ACC112 (cell line): ENCODE data around the gene YIF1A.
A peak's percentile ranks its signal among the peaks of the same experiment; 100 is the strongest.
"Not testable (repeated sequence)": the region's sequence is repeated elsewhere in the genome, so short reads cannot be mapped to it uniquely, and the experiment has no call there.

Experiments used
- H2AFZ ChIP-seq: fragments of 200-600 bp; sonication (generic); one replicate; pipeline ENCODE4 v1.6.0; 2017; ENCODE audit warnings: antibody characterized with exemption, low read length; ENCODE audit not compliant: unreplicated experiment
- H3K27ac ChIP-seq: fragments of 200-600 bp; sonication (generic); 2 replicates; pipeline ENCODE4 v1.5.1; 2014; ENCODE audit warnings: low read depth, mild to moderate bottlenecking, antibody characterized with exemption, low read length, moderate library complexity
- H3K27me3 ChIP-seq: fragments of 200-600 bp; sonication (generic); 2 replicates; pipeline ENCODE4 v1.6.1; 2014; ENCODE audit warnings: mild to moderate bottlenecking, antibody characterized with exemption, low read length, moderate library complexity, mixed read lengths; ENCODE audit not compliant: insufficient read depth
- H3K36me3 ChIP-seq: fragments of 200-600 bp; sonication (generic); 2 replicates; pipeline ENCODE4 v1.6.1; 2016; ENCODE audit warnings: mild to moderate bottlenecking, antibody characterized with exemption, low read length, moderate library complexity, mixed read lengths; ENCODE audit not compliant: insufficient read depth
- H3K4me1 ChIP-seq: fragments of 200-600 bp; sonication (generic); one replicate; pipeline ENCODE4 v1.6.1; 2016; ENCODE audit warnings: low read length, mixed read lengths; ENCODE audit not compliant: insufficient read depth, unreplicated experiment, control insufficient read depth
- H3K4me3 ChIP-seq: fragments of 200-600 bp; sonication (generic); 2 replicates; pipeline ENCODE4 v1.5.1; 2014; ENCODE audit warnings: mild to moderate bottlenecking, low read depth, low read length
- H3K79me2 ChIP-seq: fragments of 200-600 bp; sonication (generic); one replicate; pipeline ENCODE4 v1.6.0; 2016; ENCODE audit warnings: low read length; ENCODE audit not compliant: control insufficient read depth, unreplicated experiment, insufficient read depth

Gene YIF1A

GRCh38 chr11:66323684-66324083 is 34.7 kb upstream of the YIF1A start:
- Histone ChIP-seq H3K27ac (no peak overlapping the region), H3K4me1 (peaks cover 71% of the 10 kb centered on the region), H3K79me2 (no peaks in the 10 kb centered on the region), H3K27me3 (no peaks in the 10 kb centered on the region), H3K4me3 (no peak overlapping the region), H3K36me3 (no peaks in the 10 kb centered on the region), H2AFZ (no peak overlapping the region)

DNA sequence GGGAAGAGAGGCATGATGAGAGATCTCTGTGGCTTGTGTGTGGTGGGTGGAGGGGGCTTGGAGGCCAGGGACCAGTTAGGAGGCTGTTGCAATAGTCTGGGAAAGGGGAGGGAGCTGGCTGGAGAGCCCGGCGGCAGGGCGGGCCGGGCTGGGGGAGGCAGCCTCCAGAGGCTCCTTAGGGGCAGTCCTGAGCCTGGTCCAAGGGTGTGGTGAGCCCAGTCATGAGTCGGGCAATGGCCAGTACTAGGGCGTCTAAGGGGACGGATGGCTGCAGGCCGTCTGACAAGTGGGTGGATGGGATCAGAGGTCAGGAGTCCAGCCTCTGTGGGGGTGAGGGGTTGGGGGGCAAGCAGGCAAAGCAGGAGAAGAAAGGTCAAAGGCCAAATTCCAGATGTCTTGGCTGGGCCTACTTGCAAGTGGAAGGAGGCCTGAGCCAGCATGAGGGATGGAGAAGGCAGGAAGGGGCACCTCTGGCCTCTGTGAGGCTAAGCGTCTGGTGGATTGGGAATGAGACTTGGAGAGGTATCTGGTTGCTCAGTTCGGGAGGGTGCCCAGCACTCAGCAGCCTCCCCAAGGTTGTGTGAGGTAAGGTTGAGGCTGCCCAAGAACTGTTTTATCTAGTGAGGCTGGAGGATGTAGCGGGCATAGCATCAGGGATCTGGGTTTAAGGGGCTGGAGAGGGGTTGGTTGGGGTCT is 33.9 kb upstream of the YIF1A start:
- peaks cover 71% of the 10 kb centered on the region for H3K4me1 ChIP-seq
- peak overlapping the region; percentile 59 for H3K27ac ChIP-seq
- no peaks in the 10 kb centered on the region for H3K27me3 ChIP-seq
- H3K4me3 ChIP-seq, result no peak overlapping the region
- H3K36me3 ChIP-seq, result no peaks in the 10 kb centered on the region
- H3K79me2 ChIP-seq, result no peaks in the 10 kb centered on the region
- H2AFZ ChIP-seq, result peak overlapping the region; percentile 81

GRCh38 chr11:66321606-66322005 is 32.7 kb upstream of the YIF1A start:
- Histone ChIP-seq H3K36me3 (no peaks in the 10 kb centered on the region), H3K27me3 (no peaks in the 10 kb centered on the region), H3K4me1 (peaks cover 67% of the 10 kb centered on the region), H3K79me2 (peaks cover 2% of the 10 kb centered on the region), H3K4me3 (no peak overlapping the region), H2AFZ (no peak overlapping the region), H3K27ac (no peak overlapping the region)

DNA sequence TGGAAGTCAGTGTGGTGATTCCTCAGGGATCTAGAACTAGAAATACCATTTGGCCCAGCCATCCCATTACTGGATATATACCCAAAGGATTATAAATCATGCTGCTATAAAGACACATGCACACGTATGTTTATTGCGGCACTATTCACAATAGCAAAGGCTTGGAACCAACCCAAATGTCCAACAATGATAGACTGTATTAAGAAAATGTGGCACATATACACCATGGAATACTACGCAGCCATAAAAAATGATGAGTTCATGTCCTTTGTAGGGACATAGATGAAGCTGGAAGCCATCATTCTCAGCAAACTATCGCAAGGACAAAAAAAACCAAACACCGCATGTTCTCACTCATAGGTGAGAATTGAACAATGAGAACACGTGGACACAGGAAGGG is 31.8 kb upstream of the YIF1A start:
- not testable (repeated sequence) for H3K27me3 ChIP-seq, H2AFZ ChIP-seq, H3K4me3 ChIP-seq, H3K27ac ChIP-seq, H3K36me3 ChIP-seq
- Histone ChIP-seq H3K79me2 (peaks cover 11% of the 10 kb centered on the region), H3K4me1 (peaks cover 59% of the 10 kb centered on the region)

GRCh38 chr11:66320289-66320688 is 31.3 kb upstream of the YIF1A start:
- H3K27ac ChIP-seq, H3K4me3 ChIP-seq, H2AFZ ChIP-seq, H3K27me3 ChIP-seq, H3K36me3 ChIP-seq: not testable (repeated sequence)
- Histone ChIP-seq H3K4me1 (peaks cover 56% of the 10 kb centered on the region), H3K79me2 (peaks cover 15% of the 10 kb centered on the region)

- Histone ChIP-seq H3K36me3 (no peaks in the 10 kb centered on the region), H3K27ac (peak overlapping the region; percentile 97), H3K79me2 (peaks cover 32% of the 10 kb centered on the region), H3K4me3 (no peak overlapping the region), H3K4me1 (peaks cover 51% of the 10 kb centered on the region), H2AFZ (peak overlapping the region; percentile 66), H3K27me3 (no peaks in the 10 kb centered on the region)
These were observed 29.6 kb upstream of the YIF1A start for GRCh38 chr11:66318600-66318970.

- H3K79me2 ChIP-seq, result peaks cover 34% of the 10 kb centered on the region
- peak overlapping the region; percentile 66 for H2AFZ ChIP-seq
- H3K4me1 ChIP-seq, result peaks cover 45% of the 10 kb centered on the region
- H3K27ac ChIP-seq, result peak overlapping the region; percentile 97
- peak overlapping the region; percentile 94 for H3K4me3 ChIP-seq
- no peaks in the 10 kb centered on the region for H3K27me3 ChIP-seq
- H3K36me3 ChIP-seq, result no peaks in the 10 kb centered on the region
These were observed 29.0 kb upstream of the YIF1A start for GRCh38 chr11:66317723-66318599.

- Histone ChIP-seq H3K27ac (peak overlapping the region; percentile 97), H3K36me3 (no peaks in the 10 kb centered on the region)
These were observed 28.4 kb upstream of the YIF1A start for GRCh38 chr11:66317322-66317722.

DNA sequence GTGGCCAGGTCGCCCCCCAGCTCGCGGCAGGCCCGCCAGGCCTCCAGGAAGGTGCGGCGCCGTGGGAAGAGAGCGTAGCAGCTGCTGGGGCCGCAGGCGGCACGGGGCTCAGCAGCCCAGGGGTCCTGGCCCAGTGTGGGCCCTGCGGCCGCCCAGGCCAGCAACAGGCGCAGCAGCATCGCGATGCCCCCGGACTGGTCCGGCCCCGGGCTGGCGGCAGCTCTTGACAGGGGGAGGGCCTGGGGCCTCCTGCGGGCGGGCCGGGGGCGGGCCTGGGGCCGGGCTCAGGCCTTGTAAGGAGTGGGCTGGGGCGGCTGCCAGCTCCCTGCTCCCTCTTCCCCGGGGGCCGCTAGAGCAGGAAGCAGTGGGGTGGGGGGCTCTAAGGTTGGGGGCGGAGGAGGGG is 27.9 kb upstream of the YIF1A start, which contains the start of gene CD248:
CD248 (minus strand) TSS at position 196 of the 403 bp plus-strand sequence; CDS start at position 179, 17 bp downstream.
- H3K79me2 ChIP-seq, result peaks cover 34% of the 10 kb centered on the region
- H2AFZ ChIP-seq, result peak within 1 kb of the TSS; percentile 66
- H3K27me3 ChIP-seq, result no peaks in the 10 kb centered on the region
- H3K4me1 ChIP-seq, result peaks cover 35% of the 10 kb centered on the region
- H3K36me3 ChIP-seq, result no peaks in the 10 kb centered on the region
- peak within 1 kb of the TSS; percentile 97 for H3K27ac ChIP-seq
- peak within 1 kb of the TSS; percentile 94 for H3K4me3 ChIP-seq

More at GRCh38 chr11:66317322-66317722, 28.4 kb upstream of the YIF1A start:
- Histone ChIP-seq H3K27me3 (no peaks in the 10 kb centered on the region), H3K4me1 (peaks cover 39% of the 10 kb centered on the region), H3K79me2 (peaks cover 34% of the 10 kb centered on the region), H2AFZ (no peak overlapping the region), H3K4me3 (peak overlapping the region; percentile 94)

- peak overlapping the region; percentile 94 for H3K4me3 ChIP-seq
- no peaks in the 10 kb centered on the region for H3K36me3 ChIP-seq
- H3K27ac ChIP-seq, result peak overlapping the region; percentile 97
- H3K27me3 ChIP-seq, result no peaks in the 10 kb centered on the region
- H3K4me1 ChIP-seq, result peaks cover 31% of the 10 kb centered on the region
- no peak overlapping the region for H2AFZ ChIP-seq
- peaks cover 34% of the 10 kb centered on the region for H3K79me2 ChIP-seq
These were observed 27.2 kb upstream of the YIF1A start for GRCh38 chr11:66315921-66316811.
